Thyroid gland (tissue), 4 donors: Measurements from ENCODE around the gene ATRAID. TPM values are rescaled to one million over a fixed set of nuclear protein-coding genes. Genes with fewer than 3 reads are reported as not detected.
A peak's percentile ranks its signal among the peaks of the same experiment; 100 is the strongest.

ENCODE experiments used
- DNase-seq, 2 donors: peaks; one replicate each; pipeline ENCODE4 v3.0.0-alpha.2; 2019
- H3K27ac ChIP-seq, 3 donors: fragments of 200-600 bp; sonication (generic); 1 replicate in 2 of 3; 2 replicates in 1 of 3; pipeline ENCODE4 v1.5.1; 2016 to 2019; ENCODE audit warnings: mild to moderate bottlenecking in 1 of 3, moderate library complexity in 1 of 3
- H3K27me3 ChIP-seq: fragments of 200-600 bp; sonication (generic); one replicate; pipeline ENCODE4 v1.5.1; 2019
- H3K36me3 ChIP-seq, 2 donors: fragments of 200-600 bp; sonication (generic); one replicate each; pipeline ENCODE4 v1.5.1; 2016 to 2019
- H3K4me1 ChIP-seq, 2 donors: fragments of 200-600 bp; sonication (generic); one replicate each; pipeline ENCODE4 v1.5.1; 2017 to 2019
- H3K4me3 ChIP-seq, 3 donors: fragments of 200-600 bp; sonication (generic); replicated peaks in 1 of 3; 1 replicate in 2 of 3; 2 replicates in 1 of 3; pipeline ENCODE4 v1.5.1; 2016; ENCODE audit warnings: mild to moderate bottlenecking in 1 of 3
- H3K9me3 ChIP-seq: fragments of 200-600 bp; sonication (generic); one replicate; pipeline ENCODE4 v1.5.1; 2017
- CTCF ChIP-seq, 6 experiments: fragments of 200-600 bp in 3 of 6; fragments of 450-650 bp in 3 of 6; sonication (generic) in 3 of 6; IDR thresholded peaks; one replicate each; pipeline ENCODE4 v1.5.1; 2016 to 2019; ENCODE audit warnings: antibody characterized with exemption in 6 of 6, mild to moderate bottlenecking in 2 of 6, inconsistent platforms in 1 of 6, moderate library complexity in 1 of 6
- POLR2A ChIP-seq, 2 donors: fragments of 450-650 bp; IDR thresholded peaks; one replicate each; pipeline ENCODE4 v1.6.1; 2017; ENCODE audit warnings: antibody characterized with exemption in 2 of 2, mild to moderate bottlenecking in 2 of 2, moderate library complexity in 1 of 2
- WGBS, 2 donors: methylation state at CpG; one replicate each; pipeline ENCODE4 v1.1.5; 2017; 5-methylcytosine and 5-hydroxymethylcytosine counted together
- intact Hi-C: fragments of 100-400 bp; cut with DNase I; formaldehyde crosslinking; loops from one replicate; pipeline ENCODE4 v1.15.1; 2023
- total RNA-seq, 4 donors: library from RNA; depleted of rRNA; stranded (reverse); fragments of >200 nt; gene quantifications; one replicate each; pipeline ENCODE4 v1.2.3, GENCODE V29; 2016

ATRAID gene
- total RNA-seq, 4 donors from 2014 or later: 149 to 345 (median 254) TPM

DNA sequence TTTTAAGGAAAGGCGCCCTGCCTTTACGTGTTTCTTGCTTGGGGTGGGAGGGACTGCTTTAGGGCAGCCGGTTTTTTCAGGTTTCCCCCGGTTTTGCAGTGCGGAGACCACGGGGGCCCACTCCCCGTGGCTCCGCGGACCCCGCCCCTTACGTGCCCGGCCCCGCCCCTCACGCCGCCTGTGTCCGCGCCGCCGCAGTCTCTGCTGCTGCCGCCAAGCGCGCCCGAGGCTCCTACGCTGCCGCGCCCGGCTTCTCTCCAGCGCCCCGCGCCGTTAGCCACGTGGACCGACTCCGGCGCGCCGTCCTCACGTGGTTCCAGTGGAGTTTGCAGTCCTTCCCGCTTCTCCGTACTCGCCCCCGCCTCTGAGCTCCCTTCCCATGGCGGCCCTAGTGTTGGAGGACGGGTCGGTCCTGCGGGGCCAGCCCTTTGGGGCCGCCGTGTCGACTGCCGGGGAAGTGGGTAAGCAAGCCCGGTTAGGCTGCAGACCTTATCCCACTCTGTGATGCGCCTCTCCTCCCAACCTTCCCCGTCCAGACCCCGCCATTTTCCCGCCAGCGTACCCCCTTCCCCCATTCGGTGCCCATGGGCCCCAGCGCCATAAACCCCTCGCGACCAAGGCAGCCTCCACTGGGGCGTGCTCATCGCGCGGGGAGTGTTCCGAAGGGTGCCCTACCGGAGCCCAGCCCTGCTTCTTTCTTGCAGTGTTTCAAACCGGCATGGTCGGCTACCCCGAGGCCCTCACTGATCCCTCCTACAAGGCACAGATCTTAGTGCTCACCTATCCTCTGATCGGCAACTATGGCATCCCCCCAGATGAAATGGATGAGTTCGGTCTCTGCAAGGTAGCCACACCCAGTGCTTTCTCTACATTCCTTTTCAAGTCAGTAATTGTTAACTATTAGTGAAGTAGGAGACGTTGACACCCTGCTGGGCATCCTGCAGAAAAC lies 5.6 kb downstream of the ATRAID start, which contains the start of gene CAD:
Gene CAD (plus strand): TSS at position 197 of the 949 bp plus-strand sequence. CDS start 183 bp downstream, at position 380.
- H3K27me3 ChIP-seq: no peaks in the 10 kb centered on the region
- H3K9me3 ChIP-seq: no peaks in the 10 kb centered on the region
- peaks cover 14 to 20% of the 10 kb centered on the region in 2 donors for H3K4me1 ChIP-seq
- H3K36me3 ChIP-seq: peaks cover 0 to 12% of the 10 kb centered on the region in 2 donors
- H3K27ac ChIP-seq: peak within 1 kb of the TSS in 2 of 3 donors; percentile 30 to 47
- peak; percentile 79 to 80 for DNase-seq
- peak in 1 of 2 donors; percentile 41 for TF ChIP-seq POLR2A (IDR thresholded peaks at IDR 0.05)
- peak in 4 of 6 experiments; percentile 22 to 43 (median 34) for TF ChIP-seq CTCF (IDR thresholded peaks at IDR 0.05)
- intact Hi-C loops: no loop called here
- H3K4me3 ChIP-seq: peak within 1 kb of the TSS; percentile 37 to 76 (median 64)
- 1 to 4% methylated on average over 35 to 40 of the region's 72 CpGs for WGBS, 2 donors

- Histone ChIP-seq H3K36me3 (peaks cover 3 to 19% of the 10 kb centered on the region in 2 donors), H3K4me1 (peaks cover 9 to 12% of the 10 kb centered on the region in 2 donors), H3K9me3 (no peaks in the 10 kb centered on the region), H3K4me3 (no peak overlapping the region), H3K27me3 (no peaks in the 10 kb centered on the region), H3K27ac (no peak overlapping the region)
- DNase-seq: no peak
- intact Hi-C loops: no loop called here
- TF ChIP-seq CTCF (IDR thresholded peaks at IDR 0.05) (no peak), POLR2A (IDR thresholded peaks at IDR 0.05) (no peak)
- WGBS, 2 donors: 89 to 94% methylated on average over 4 of the region's 4 CpGs
Measured at GRCh38 chr2:27218614-27219013, 6.8 kb downstream of the ATRAID start.

GRCh38 chr2:27219091-27219490 lies 7.2 kb downstream of the ATRAID start:
- intact Hi-C loops: no loop called here
- peaks cover 7 to 23% of the 10 kb centered on the region in 2 donors for H3K36me3 ChIP-seq
- H3K27me3 ChIP-seq: no peaks in the 10 kb centered on the region
- H3K4me3 ChIP-seq: no peak overlapping the region
- TF ChIP-seq CTCF (IDR thresholded peaks at IDR 0.05): no peak
- TF ChIP-seq POLR2A (IDR thresholded peaks at IDR 0.05): no peak
- no peak overlapping the region for H3K27ac ChIP-seq
- H3K9me3 ChIP-seq: no peaks in the 10 kb centered on the region
- H3K4me1 ChIP-seq: peaks cover 9 to 11% of the 10 kb centered on the region in 2 donors
- 87 to 90% methylated on average over 2 of the region's 2 CpGs for WGBS, 2 donors
- DNase-seq: no peak

- Histone ChIP-seq H3K4me1 (peaks cover 9 to 11% of the 10 kb centered on the region in 2 donors), H3K9me3 (no peaks in the 10 kb centered on the region), H3K36me3 (peaks cover 16 to 33% of the 10 kb centered on the region in 2 donors), H3K27me3 (no peaks in the 10 kb centered on the region), H3K27ac (no peak overlapping the region), H3K4me3 (no peak overlapping the region)
- no peak for DNase-seq
- TF ChIP-seq POLR2A (IDR thresholded peaks at IDR 0.05): no peak
- no peak for TF ChIP-seq CTCF (IDR thresholded peaks at IDR 0.05)
- 94 to 96% methylated on average over 7 of the region's 7 CpGs for WGBS, 2 donors
- intact Hi-C loops: no loop called here
Measured at GRCh38 chr2:27220091-27220490, 8.2 kb downstream of the ATRAID start.

DNA sequence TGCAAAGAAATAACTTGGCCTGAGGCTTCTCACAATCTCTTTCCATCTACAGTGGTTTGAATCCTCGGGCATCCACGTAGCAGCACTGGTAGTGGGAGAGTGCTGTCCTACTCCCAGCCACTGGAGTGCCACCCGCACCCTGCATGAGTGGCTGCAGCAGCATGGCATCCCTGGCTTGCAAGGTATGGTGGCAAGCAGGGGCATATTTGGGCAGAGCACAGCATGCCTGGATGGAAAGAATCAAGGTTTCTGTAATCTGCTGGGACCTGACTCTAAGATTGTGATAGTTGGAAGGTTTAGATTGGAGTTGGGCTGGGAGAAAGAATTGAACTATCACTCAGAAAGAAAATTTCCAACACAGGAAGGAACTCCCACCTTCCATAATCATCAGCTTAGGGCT lies 9.3 kb downstream of the ATRAID start:
- DNase-seq: no peak
- WGBS, 2 donors: 85 to 87% methylated on average over 3 of the region's 3 CpGs
- intact Hi-C loops: no loop called here
- H3K9me3 ChIP-seq: no peaks in the 10 kb centered on the region
- H3K4me3 ChIP-seq: no peak overlapping the region
- peaks cover 9 to 11% of the 10 kb centered on the region in 2 donors for H3K4me1 ChIP-seq
- peaks cover 24 to 35% of the 10 kb centered on the region in 2 donors for H3K36me3 ChIP-seq
- TF ChIP-seq POLR2A (IDR thresholded peaks at IDR 0.05) (no peak), CTCF (IDR thresholded peaks at IDR 0.05) (no peak)
- no peak overlapping the region for H3K27ac ChIP-seq
- H3K27me3 ChIP-seq: no peaks in the 10 kb centered on the region
